Choroid plexus epithelial cell (primary cell): ENCODE data around the gene NFKBIB.

Experiments used
- DNase-seq: peaks from one replicate; pipeline ENCODE4 v3.0.0-alpha.2; 2010; ENCODE audit warnings: low read depth
- H3K4me3 ChIP-seq: 2 replicates; pipeline ENCODE4 v1.5.1; 2011; ENCODE audit warnings: low read depth, mild to moderate bottlenecking, control low read depth, low read length, moderate library complexity
- TF ChIP-seq, protein P1 (sequence below): conservative IDR thresholded peaks from 2 replicates; pipeline ENCODE4 v1.5.1; 2011; ENCODE audit warnings: low read depth, mild to moderate bottlenecking, control low read depth, inconsistent platforms, low read length, moderate library complexity

The NFKBIB gene

DNA sequence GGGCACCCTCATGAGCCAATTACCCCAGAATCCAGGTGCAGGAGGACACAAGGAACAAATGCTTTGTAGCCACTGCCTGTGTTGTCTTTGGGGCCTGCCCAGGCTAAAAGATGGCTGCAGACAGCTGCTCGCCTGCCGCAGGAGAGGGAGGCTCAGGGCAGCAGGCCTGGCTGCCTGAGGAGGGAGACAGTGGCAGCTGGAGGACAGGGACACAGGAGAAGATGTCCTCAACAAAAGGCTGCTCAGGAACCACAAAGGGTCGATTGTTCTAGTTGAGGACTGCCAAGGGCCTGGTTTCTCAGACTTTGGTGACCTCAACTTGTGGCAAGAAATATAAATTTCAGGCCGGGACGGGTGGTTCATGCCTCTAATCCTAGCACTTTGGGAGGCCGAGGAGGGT lies 8.0 kb upstream of the NFKBIB start:
- TF ChIP-seq, protein P1, sequence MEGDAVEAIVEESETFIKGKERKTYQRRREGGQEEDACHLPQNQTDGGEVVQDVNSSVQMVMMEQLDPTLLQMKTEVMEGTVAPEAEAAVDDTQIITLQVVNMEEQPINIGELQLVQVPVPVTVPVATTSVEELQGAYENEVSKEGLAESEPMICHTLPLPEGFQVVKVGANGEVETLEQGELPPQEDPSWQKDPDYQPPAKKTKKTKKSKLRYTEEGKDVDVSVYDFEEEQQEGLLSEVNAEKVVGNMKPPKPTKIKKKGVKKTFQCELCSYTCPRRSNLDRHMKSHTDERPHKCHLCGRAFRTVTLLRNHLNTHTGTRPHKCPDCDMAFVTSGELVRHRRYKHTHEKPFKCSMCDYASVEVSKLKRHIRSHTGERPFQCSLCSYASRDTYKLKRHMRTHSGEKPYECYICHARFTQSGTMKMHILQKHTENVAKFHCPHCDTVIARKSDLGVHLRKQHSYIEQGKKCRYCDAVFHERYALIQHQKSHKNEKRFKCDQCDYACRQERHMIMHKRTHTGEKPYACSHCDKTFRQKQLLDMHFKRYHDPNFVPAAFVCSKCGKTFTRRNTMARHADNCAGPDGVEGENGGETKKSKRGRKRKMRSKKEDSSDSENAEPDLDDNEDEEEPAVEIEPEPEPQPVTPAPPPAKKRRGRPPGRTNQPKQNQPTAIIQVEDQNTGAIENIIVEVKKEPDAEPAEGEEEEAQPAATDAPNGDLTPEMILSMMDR: no peak
- no peak for DNase-seq
- no peak overlapping the region for H3K4me3 ChIP-seq

DNA sequence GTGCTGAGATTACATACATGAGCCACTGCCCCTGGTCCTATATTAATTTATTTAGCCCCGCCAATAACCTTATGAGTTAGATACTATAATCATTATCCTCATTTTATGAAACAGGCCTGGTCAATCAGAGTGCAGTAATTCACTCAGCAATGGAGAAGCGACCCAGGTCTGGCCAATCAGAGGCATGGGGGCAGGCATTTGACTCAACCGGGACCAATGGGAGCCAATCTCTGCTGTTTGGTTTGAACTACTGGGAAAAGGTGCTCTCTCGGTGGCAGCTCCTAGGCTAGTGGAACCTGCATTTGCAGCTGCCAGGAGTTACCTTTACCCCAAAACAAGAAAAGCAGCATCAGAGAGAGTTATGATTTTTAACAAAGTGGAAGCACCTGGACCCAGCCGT lies 6.9 kb upstream of the NFKBIB start:
- TF ChIP-seq, protein P1: no peak
- no peak for DNase-seq
- no peak overlapping the region for H3K4me3 ChIP-seq

DNA sequence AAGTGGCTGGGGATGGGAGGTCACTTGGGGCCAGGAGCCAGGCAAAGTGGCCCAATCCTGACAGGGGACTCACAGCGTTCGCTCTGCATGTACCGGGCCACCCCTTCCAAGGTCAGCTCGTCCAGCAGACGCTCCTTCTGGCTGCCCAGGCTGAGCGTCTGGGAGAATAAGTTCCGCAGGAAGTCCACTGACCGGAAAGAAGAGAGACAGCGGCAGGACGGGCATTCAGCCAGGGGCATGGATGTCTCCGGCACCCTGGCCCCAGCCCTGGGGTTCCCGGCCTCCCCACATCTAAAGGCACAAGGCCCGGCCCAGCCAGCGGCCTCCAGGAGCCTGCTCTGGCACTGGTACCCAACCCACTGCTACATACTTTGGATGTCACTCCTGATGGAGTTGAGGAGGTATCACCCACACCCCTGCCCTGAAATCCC lies 6.4 kb upstream of the NFKBIB start:
- no peak overlapping the region for H3K4me3 ChIP-seq
- TF ChIP-seq, protein P1: no peak
- no peak for DNase-seq

DNA sequence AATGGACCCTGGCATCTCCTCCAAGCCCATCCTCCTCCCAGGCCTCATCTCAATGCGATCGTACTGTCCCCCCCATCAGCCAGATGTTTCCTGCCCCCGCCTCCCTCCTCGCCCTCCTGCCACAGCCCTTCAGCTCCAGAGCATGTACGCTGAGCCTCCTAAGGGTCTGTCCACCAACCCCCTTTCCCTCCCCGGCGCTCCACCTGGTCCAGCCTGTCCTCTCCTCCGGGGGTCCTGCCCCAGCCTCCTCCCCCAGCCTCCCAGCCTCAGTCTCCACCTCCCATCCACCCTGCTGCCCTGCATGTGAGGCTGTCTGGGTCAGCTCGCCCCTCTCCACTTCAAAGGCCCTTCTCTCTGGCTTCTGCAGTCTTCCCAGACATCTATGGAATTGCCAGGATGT lies 4.8 kb upstream of the NFKBIB start:
- TF ChIP-seq, protein P1: no peak
- no peak for DNase-seq
- no peak overlapping the region for H3K4me3 ChIP-seq

DNA sequence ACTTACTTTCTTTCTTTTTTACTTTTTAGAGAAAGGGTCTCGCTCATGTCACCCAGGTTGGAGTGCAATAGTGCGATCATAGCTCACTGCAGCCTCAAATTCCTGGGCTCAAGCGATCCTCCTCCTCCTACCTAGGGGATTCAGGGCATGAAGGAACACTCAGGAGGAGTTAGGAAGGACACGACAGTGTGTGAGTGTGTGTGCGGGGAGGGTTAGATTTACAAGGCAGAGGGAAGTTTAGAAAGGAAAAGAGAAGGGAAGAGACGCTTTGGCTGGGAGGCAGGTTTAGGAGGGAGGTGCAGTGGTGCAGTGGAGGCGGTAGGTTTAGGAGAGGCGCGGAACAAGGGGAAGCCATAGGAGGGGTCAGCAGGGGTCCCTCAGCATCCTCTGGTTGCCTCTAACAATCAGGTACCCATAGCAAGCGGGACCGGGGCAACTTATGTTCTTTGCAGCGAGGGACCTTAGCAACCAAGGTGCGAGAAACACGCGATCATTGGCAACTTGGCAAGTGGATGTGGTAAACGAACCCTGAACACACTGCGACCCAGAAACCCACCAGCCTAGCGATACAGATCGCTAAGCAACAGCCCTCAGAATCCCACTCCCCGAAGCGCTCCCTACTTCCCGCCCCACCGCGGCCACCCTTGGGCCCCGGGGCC lies 852 bp upstream of the NFKBIB start:
- peak; percentile 32 for DNase-seq
- H3K4me3 ChIP-seq: peak overlapping the region; percentile 99
- TF ChIP-seq, protein P1: no peak

DNA sequence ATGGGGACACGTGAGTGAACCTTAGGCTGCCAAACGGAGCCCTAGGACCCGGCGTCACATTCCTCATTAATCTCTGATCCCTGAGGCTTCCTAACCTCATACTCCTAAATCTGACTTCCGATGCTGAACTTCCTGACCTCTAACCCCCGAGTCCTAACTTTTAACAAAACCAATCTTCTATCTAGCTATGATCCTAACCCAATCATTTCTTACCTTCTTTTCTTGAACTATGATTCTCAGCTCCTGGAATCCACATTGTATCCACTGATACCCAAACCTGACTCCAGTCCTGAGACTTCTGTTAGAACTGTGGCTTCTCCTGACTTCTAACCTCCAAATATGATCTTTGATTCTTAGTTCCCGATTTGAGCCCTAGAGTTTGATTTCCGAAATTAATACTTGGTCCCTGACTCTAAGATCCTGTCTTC lies 447 bp downstream of the NFKBIB start:
- peak overlapping the region; percentile 86 for H3K4me3 ChIP-seq
- DNase-seq: no peak
- TF ChIP-seq, protein P1: no peak

DNA sequence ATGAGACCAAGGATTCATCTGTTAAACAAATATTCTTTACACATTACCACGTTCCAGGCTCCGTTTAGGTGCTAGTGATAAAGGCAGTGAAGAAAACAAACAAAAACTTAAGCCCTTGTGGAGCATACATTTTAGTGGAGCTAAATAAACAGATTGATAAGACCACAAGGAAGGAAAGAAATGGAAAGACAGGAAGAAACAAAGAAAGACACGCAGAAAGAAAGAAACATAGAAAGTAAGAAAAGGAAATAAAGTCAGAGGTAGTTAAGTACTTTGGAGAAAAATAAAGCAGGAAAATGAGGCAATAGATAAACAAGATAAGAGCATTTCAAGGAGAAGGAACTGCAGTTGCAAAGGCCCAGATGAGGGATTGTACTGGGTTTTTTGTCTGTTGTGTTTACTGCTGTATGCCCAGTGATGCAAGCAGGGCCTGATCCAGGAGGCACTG lies 998 bp downstream of the NFKBIB start:
- DNase-seq: peak; percentile 21
- TF ChIP-seq, protein P1: no peak
- H3K4me3 ChIP-seq: peak overlapping the region; percentile 86
